GM18519 (cell line): ENCODE data around the gene UGT1A8.

Experiments
- ATAC-seq: cut with Tn5 transposase; IDR thresholded peaks from one replicate; pipeline ENCODE4 v1.9.1; 2021; ENCODE audit warnings: mild to moderate bottlenecking, moderate library complexity; ENCODE audit not compliant: unreplicated experiment, low FRiP score

UGT1A8 gene

DNA sequence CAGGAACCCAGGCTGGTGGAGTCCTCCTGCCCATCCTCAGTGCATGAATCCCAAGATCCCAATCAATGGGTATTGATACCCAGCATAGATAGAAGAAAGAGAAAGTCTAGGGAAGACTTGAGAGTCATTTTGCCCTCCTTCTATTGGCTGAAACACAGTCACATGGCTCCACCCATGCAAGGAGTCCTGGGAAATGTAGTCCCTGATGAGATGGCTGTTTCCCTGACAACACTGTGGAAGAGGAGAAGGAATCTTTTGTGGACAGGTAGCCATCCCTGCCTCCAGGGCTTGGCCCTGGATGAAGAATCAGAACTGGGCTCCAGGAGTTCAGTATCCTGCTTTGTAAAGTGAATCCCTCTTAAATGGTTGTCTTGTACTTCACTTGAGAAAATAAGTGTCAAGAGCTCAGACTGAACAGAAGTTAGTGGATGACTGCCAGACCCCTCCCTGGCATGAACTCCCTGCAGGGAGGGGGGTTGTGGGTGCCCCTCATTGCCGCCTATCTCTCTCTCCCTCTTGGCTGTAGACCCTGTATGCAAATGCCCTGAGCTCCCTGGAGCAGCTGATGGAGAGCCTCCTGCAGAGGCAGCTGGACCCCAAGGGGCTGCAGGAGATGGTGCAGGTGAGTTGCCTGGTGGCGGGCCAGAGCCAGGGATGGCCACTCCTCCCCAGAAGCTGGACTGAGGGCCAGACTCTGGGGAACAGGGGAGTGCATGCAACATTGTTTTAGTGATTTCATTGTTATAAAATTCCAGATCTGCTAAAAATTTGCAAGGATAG is 196.8 kb downstream of the UGT1A8 start:
- ATAC-seq = no peak

DNA sequence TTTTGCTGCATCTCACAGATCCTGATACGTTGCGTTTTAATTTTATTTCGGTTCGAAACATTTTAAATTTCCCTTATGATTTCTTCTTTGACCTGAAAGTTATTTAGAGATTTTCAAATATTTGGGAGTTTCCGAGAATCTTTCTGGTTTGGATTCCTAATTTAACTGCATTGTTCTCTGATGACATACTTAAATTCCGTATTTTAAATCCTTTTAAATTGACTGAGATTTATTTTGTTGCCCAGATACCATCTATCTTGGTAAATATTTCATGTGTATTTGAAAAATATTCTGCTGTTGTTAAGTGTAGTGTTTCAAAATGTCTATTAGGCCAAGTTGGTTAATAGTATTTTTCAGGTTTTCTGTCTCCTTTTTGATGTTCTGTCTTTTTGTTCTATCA is 198.4 kb downstream of the UGT1A8 start:
- no peak for ATAC-seq

DNA sequence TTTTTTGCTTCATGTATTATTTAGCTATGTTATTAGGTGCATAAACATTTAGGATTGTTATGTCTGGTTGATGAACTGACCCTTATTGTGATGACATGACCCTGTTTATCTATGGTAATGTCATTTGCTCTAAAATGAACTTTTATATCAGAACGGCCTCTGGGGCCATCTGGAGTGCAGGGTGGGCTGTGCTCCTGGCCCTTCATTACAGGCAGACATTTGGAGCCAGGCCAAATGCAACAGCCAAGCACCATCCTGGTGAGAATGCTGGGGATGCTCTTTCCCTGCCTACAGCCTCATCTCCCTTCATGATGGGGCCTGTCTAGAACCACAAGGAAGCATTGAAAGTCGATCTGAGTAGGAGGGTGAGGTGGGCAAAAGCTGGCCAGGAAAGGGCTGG is 198.9 kb downstream of the UGT1A8 start:
- no peak for ATAC-seq

DNA sequence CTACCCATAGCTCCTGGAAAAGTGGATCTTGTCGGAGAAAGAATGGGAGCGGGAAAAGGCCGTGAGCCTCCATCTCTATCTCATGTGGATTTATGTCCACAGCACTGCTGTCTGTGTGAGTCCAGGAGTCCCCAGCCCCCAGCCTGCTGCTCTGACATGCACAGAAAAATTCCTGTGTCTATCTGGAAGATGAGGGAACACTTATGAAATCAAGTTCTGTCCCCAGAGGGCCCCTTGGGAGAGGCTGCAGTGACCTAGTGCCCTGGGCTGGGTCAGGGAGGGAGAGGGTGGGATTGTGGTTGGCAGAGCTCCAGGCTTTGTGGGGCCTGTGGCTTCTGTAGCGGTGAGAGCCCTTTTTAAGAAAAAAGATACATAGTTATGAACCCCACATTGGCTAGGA is 199.3 kb downstream of the UGT1A8 start:
- no peak for ATAC-seq

DNA sequence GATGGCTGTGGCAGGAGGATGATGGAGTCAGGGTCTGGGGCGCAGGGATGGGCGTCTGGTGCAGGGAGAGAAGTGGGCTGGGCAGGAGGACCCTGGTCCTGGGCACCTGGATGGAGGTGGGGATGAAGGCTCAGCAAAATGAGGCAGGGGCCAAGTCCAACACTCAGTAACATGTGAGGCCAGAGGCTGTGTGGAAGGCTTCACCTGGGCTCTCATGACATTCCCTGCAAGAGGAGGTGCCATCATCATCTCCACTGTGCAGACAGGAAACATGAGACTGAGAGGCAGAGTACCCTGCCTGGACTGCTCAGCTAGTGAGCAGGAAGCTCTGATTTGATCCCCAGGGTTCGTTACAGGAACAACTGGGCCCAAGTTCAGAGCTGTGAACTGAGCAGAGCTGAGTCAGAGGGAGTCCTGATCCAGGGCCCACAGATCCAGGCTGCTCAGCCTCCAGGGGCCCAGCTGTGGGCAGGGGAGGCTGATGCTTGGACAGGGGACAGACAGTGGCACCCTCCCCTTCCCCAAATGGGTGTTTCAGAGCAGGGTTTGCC is 200.0 kb downstream of the UGT1A8 start:
- no peak for ATAC-seq

DNA sequence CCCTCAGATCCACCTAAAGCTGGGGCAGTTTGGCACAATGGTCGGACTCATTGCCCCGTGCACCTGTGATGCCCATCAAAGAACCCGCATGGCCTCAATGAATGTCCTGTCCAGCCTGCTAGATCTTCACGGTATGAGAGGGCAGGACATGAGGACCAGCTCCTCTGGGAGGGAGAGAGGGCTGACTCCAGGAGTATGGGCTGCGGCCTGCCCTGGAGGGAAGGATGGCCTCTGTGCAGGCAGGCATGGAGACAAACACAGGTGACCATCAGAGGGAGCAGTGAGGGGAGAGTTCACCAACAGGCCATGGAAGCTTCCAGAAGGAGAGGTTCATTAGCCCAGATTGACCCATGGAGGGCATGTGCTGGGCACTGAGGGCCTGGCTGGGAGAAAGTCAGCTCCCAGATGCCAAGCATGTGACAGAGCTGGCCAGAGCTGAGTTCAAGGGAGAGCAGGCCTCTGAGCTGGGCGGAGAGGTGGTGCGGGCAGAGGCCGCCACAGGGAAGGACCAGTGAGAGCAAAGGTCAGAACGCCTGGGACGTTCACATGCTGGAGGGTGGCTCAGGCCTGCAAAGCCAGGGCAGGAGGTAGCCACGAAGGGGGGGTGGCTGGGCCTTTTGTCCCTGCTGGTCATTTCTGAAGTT is 200.7 kb downstream of the UGT1A8 start:
- no peak for ATAC-seq

DNA sequence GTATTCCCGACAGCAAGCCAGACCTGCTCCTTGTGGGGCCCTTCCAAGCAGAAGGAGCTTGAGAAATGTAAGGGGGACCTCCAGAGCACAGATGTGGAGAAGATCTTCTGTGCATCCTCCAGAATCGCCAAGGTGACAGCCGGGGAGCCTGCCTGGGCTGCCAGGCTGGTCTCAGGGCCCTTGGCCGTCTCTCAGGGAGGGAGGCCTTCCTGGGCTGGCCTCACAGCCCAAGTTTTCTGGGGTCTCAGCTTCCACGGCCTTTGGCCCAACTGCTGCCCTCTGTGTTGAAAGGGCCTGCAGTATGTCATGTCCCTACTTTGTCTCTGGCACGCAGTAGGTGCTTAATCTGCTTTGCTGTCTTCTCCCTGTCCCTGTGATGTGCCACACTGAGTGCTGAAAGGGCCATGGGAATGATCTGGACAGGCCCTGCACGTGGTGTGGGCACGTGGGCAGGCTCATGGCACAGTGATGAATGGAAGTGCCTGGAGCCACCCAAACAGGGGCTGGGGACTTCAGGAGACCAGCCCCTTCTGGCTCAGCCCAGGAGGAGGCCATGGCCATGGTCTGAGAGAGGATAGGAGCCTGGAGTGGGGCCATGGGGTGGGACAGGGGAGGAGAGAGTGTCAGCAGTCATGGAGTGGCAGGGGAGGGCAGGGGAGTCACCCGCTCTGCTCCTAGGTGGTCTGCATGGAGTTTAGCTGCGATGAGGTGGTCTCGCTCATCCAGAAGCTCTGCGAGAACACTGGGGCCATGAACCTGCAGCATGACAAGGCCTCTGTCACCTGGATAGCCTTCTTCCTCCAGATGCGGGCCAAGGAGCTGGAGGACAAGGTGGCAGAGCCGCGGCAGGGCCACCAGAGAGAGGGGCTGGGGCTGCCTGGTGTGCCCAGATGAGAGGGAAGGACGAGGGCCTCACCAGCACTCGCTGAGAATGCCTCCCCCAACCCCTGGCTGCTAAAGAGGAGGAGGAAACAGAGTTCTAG is 201.5 kb downstream of the UGT1A8 start:
- no peak for ATAC-seq

DNA sequence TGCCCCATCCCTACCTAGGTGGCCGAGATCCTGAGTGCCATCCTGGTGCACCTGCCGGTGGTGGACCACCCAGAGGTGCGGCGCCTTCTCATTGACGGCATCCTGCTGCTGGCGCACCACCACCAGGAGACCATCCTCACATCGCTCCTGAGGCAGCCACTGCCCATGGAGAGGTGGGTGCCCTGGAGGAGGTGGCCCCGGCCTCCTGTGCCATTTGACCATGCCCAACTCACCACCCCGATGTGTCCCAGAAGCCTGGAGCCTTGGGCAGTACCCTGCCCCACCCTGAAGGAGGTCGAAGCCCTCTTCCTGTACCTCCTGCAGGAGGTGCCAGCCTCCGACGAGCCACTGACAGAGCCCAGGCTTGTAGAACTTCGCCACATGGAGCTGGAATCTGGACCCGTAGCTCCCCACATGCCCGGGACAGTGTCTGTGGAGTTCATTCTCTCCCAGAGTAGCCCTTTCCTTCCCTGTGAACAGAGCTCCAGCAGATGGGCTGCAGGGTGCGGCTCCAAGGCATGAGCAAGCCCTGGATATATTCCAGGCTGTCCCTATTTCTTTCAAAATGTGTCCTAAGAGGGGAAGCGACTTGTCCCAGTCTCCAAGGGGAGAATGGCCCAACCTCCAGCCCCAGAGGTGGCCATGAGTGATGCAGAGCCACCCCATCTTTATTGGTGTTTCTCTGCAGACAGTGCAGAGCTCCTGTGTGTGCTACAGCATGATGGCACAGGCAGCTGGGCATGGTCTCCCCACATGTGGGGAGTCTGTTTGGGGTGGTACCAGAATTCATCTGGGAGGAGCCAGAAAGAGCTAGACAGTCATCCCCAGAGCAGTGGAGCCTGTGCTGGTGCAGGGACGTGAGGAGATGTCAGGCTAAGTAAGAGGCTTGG is 202.7 kb downstream of the UGT1A8 start:
- no peak for ATAC-seq

DNA sequence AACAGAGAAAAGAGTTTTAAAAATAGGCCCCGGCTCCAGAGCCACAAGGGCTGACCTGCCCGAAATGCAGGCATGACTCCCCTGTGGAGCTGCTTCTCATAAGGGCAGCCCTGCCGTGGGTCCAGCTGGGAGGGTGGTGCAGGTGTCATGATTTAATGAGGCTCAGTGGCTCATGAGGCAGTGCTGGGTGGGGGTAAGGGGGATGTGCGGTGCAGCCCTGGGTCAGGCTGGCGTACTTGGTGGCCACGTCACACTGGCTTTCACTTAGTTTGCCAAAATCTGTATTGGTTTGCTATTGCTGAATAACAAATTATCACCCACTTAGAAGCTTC is 203.3 kb downstream of the UGT1A8 start:
- no peak for ATAC-seq

DNA sequence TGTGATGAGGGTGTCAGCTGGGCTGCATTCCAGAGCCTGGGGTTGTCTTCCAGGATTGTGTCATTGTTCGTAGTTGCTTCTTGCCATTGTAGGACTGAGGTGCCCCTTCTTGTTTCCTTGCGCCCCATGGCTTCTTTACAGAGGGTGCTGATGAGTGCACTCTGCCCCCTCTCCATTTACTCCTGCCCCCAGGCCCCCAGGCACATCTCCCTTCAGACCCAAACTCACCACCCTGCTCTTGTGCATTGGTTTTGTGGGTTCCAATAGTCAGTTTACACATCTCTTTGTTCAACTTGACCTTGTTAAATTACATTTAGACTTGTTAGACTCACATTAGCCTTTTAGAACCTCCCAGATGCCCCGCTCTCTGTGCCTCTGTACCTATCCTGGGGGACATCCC is 203.8 kb downstream of the UGT1A8 start:
- no peak for ATAC-seq

DNA sequence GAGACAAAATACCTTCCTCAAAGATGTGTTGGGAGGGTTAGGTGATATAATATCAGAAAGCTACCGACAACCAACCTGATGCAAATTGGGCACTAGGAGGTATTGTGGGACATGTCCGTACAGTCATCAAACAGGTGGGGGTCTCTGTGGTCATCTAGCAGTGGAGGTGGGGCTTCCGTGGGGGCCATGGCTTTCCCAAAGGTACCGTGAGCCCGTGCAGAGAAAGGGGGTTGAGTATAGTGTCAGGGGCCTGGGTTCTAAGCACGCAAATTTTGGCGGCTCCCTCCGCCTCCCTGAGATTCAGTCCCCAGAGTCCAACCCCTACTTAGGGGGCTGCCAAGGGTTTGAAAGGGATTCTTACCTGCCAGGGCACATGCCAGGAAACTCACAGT is 204.3 kb downstream of the UGT1A8 start:
- no peak for ATAC-seq

DNA sequence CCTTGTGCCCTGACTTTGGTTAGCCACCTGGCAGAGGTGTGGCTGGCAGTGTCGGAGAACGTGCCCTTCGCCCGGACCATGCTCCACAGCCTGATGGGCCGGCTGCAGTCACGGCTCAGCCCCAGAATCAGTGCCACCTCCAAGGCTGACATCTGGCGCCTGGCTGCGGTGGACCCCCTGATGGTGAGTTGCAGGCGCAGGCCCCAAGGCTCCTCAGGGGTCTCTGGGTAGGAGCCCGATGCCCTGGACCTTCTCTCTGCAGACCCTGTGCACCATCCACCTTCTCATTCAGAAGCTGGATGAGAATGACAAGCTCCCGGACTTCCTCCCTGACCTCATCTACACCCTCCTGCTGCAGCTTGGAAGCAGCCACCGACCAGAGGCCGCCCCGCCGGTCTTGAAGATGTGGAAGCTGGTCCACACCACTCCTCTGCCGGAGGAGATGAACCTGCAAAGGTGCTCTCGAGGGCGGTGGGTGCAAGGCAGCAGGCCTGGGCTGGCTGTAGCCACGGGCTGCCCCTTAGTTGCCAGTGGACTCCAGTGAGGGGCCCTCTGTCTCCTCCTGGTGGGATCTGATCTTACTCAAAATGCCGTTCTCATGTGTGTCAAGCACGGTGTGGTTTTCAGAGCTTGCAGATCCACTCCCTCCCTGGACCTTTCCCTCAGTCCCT is 204.8 kb downstream of the UGT1A8 start:
- ATAC-seq = no peak
